ENCODE data around the gene TRH.
"Not testable (repeated sequence)": the region's sequence is repeated elsewhere in the genome, so short reads cannot be mapped to it uniquely, and the experiment has no call there.

TRH gene

GRCh38 chr3:129976286-129976685, 1.8 kb downstream of the TRH start:
- H3K36me3 Mint-ChIP-seq: no peaks in the 10 kb centered on the region
- H3K27me3 Mint-ChIP-seq: peaks cover 29% of the 10 kb centered on the region
- H3K27ac Mint-ChIP-seq: no peak overlapping the region
- H3K4me1 Mint-ChIP-seq: peaks cover 9% of the 10 kb centered on the region
- H3K4me3 Mint-ChIP-seq: peak overlapping the region; percentile 42
- H3K9me3 Mint-ChIP-seq: no peaks in the 10 kb centered on the region

GRCh38 chr3:129978123-129978522, 3.6 kb downstream of the TRH start:
- no peak overlapping the region for H3K4me3 Mint-ChIP-seq
- no peaks in the 10 kb centered on the region for H3K36me3 Mint-ChIP-seq
- H3K9me3 Mint-ChIP-seq: no peaks in the 10 kb centered on the region
- H3K27ac Mint-ChIP-seq: no peak overlapping the region
- H3K27me3 Mint-ChIP-seq: peaks cover 22% of the 10 kb centered on the region
- peaks cover 9% of the 10 kb centered on the region for H3K4me1 Mint-ChIP-seq

GRCh38 chr3:129979905-129980304, 5.4 kb downstream of the TRH start:
- H3K9me3 Mint-ChIP-seq: no peaks in the 10 kb centered on the region
- H3K4me3 Mint-ChIP-seq: no peak overlapping the region
- H3K27me3 Mint-ChIP-seq: peaks cover 16% of the 10 kb centered on the region
- H3K4me1 Mint-ChIP-seq: peaks cover 5% of the 10 kb centered on the region
- H3K36me3 Mint-ChIP-seq: no peaks in the 10 kb centered on the region
- H3K27ac Mint-ChIP-seq: no peak overlapping the region

- Mint-ChIP-seq H3K4me1 (no peaks in the 10 kb centered on the region), H3K9me3 (no peaks in the 10 kb centered on the region), H3K36me3 (no peaks in the 10 kb centered on the region), H3K4me3 (no peak overlapping the region), H3K27ac (no peak overlapping the region), H3K27me3 (peaks cover 1% of the 10 kb centered on the region)
These were observed 9.0 kb downstream of the TRH start for GRCh38 chr3:129983561-129983960.

GRCh38 chr3:129984125-129984524, 9.6 kb downstream of the TRH start:
- Mint-ChIP-seq H3K4me3 (no peak overlapping the region), H3K36me3 (no peaks in the 10 kb centered on the region), H3K9me3 (no peaks in the 10 kb centered on the region), H3K27me3 (peaks cover 1% of the 10 kb centered on the region), H3K4me1 (no peaks in the 10 kb centered on the region), H3K27ac (no peak overlapping the region)

- H3K36me3 Mint-ChIP-seq: no peaks in the 10 kb centered on the region
- H3K27ac Mint-ChIP-seq: no peak overlapping the region
- H3K9me3 Mint-ChIP-seq: no peaks in the 10 kb centered on the region
- no peak overlapping the region for H3K4me3 Mint-ChIP-seq
- H3K4me1 Mint-ChIP-seq: no peaks in the 10 kb centered on the region
- no peaks in the 10 kb centered on the region for H3K27me3 Mint-ChIP-seq
These were observed 10.6 kb downstream of the TRH start for GRCh38 chr3:129985113-129985512.

- Mint-ChIP-seq H3K4me3 (no peak overlapping the region), H3K27me3 (peaks cover 3% of the 10 kb centered on the region), H3K36me3 (no peaks in the 10 kb centered on the region), H3K4me1 (no peaks in the 10 kb centered on the region), H3K27ac (no peak overlapping the region), H3K9me3 (no peaks in the 10 kb centered on the region)
These were observed 13.9 kb downstream of the TRH start for GRCh38 chr3:129988429-129988828.

- Mint-ChIP-seq H3K27me3 (peaks cover 3% of the 10 kb centered on the region), H3K4me1 (no peaks in the 10 kb centered on the region), H3K4me3 (no peak overlapping the region), H3K36me3 (no peaks in the 10 kb centered on the region), H3K27ac (no peak overlapping the region), H3K9me3 (no peaks in the 10 kb centered on the region)
These were observed 14.9 kb downstream of the TRH start for GRCh38 chr3:129989414-129989813.

- H3K27ac Mint-ChIP-seq: no peak overlapping the region
- H3K9me3 Mint-ChIP-seq: no peaks in the 10 kb centered on the region
- no peaks in the 10 kb centered on the region for H3K36me3 Mint-ChIP-seq
- H3K4me3 Mint-ChIP-seq: no peak overlapping the region
- H3K27me3 Mint-ChIP-seq: peaks cover 3% of the 10 kb centered on the region
- H3K4me1 Mint-ChIP-seq: no peaks in the 10 kb centered on the region
These were observed 18.3 kb downstream of the TRH start for GRCh38 chr3:129992781-129993180.

- Mint-ChIP-seq H3K9me3 (no peaks in the 10 kb centered on the region), H3K4me3 (no peak overlapping the region), H3K27ac (no peak overlapping the region), H3K4me1 (no peaks in the 10 kb centered on the region), H3K27me3 (peaks cover 3% of the 10 kb centered on the region), H3K36me3 (no peaks in the 10 kb centered on the region)
These were observed 20.5 kb downstream of the TRH start for GRCh38 chr3:129994883-129995559.

GRCh38 chr3:129996073-129996472, 21.6 kb downstream of the TRH start:
- H3K4me3 Mint-ChIP-seq: no peak overlapping the region
- peaks cover 3% of the 10 kb centered on the region for H3K27me3 Mint-ChIP-seq
- H3K9me3 Mint-ChIP-seq: no peaks in the 10 kb centered on the region
- H3K27ac Mint-ChIP-seq: no peak overlapping the region
- H3K4me1 Mint-ChIP-seq: no peaks in the 10 kb centered on the region
- H3K36me3 Mint-ChIP-seq: no peaks in the 10 kb centered on the region

GRCh38 chr3:129999176-129999575, 24.7 kb downstream of the TRH start:
- not testable (repeated sequence) for H3K4me1 Mint-ChIP-seq, H3K4me3 Mint-ChIP-seq, H3K9me3 Mint-ChIP-seq, H3K27ac Mint-ChIP-seq, H3K36me3 Mint-ChIP-seq, H3K27me3 Mint-ChIP-seq

- peaks cover 21% of the 10 kb centered on the region for H3K27me3 Mint-ChIP-seq
These were observed 28.4 kb downstream of the TRH start for GRCh38 chr3:130002666-130003598.

GRCh38 chr3:130010556-130010955, 36.0 kb downstream of the TRH start:
- H3K4me1 Mint-ChIP-seq: no peaks in the 10 kb centered on the region
- H3K36me3 Mint-ChIP-seq: no peaks in the 10 kb centered on the region
- H3K4me3 Mint-ChIP-seq: no peak overlapping the region
- no peak overlapping the region for H3K27ac Mint-ChIP-seq
- H3K27me3 Mint-ChIP-seq: peaks cover 9% of the 10 kb centered on the region
- no peaks in the 10 kb centered on the region for H3K9me3 Mint-ChIP-seq

More at GRCh38 chr3:130002666-130003598, 28.4 kb downstream of the TRH start:
- Mint-ChIP-seq H3K27ac (peak overlapping the region; percentile 59), H3K4me3 (peak overlapping the region; percentile 68)
- not testable (repeated sequence) for H3K9me3 Mint-ChIP-seq, H3K36me3 Mint-ChIP-seq, H3K4me1 Mint-ChIP-seq

GRCh38 chr3:130012108-130012507, 37.6 kb downstream of the TRH start:
- H3K27ac Mint-ChIP-seq, H3K27me3 Mint-ChIP-seq, H3K36me3 Mint-ChIP-seq, H3K4me3 Mint-ChIP-seq, H3K9me3 Mint-ChIP-seq, H3K4me1 Mint-ChIP-seq: not testable (repeated sequence)

- not testable (repeated sequence) for H3K36me3 Mint-ChIP-seq, H3K4me1 Mint-ChIP-seq, H3K27me3 Mint-ChIP-seq, H3K9me3 Mint-ChIP-seq, H3K4me3 Mint-ChIP-seq, H3K27ac Mint-ChIP-seq
These were observed 38.7 kb downstream of the TRH start for GRCh38 chr3:130013246-130013645.

All from activated naive CD4-positive, alpha-beta T cell treated with anti-CD3 and anti-CD28 coated beads, Interleukin-2, amount 50 U/mL, for 24 hours (primary cell).